SH-SY5Y (cell line): Measurements from ENCODE around the gene ITPR1.

ENCODE experiments used
- GATA2 ChIP-seq: IDR thresholded peaks from 2 replicates; pipeline ENCODE4 v1.6.1; 2011; ENCODE audit warnings: mild to moderate bottlenecking, low read depth, low read length
- GATA3 ChIP-seq: IDR thresholded peaks from 2 replicates; pipeline ENCODE4 v1.6.1; 2011; ENCODE audit warnings: low read depth, mild to moderate bottlenecking, low read length, moderate library complexity

ITPR1 gene

DNA sequence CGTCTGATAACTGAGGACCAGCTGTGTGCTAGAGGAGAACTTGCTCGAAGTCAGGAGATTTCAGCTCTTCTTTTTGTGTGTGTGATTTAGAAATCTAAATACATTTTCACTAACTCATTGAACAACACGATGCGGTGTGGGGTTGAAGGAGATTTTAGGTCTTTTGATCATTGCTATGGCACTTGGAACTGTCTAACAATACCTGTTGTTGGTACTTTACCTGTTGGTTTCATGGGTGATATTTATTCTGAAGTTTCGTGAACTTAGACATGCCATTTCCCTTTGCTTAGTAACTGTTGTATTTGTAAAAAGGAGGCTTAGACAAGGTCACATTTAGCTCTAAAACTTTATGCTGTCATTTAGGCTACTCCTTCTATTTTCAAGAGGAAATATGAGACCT, 99.9 kb downstream of the ITPR1 start:
- no peak for TF ChIP-seq GATA2

DNA sequence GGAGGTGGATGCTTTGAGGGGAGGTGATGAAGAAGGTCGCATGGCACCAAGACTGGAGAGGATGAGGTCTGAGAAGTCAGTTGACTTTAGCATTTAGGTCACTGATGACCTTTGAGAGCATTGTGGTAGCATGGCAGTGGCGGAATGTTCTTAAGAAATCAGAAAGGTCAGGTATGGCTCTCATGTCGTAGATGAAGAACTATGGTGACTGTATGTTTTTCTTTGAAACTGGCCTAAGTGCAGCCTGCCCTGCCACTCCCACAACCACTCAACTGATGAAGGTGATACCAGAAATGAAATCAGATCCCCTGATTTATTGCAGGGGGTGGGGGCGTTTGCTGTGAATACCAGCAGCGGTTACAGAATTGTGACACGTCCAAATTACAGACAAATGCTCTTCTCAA, 102.6 kb downstream of the ITPR1 start:
- no peak for TF ChIP-seq GATA3
- 0 out of 2 replicates have a peak, but pooled peaks have one; percentile 6 for TF ChIP-seq GATA2

DNA sequence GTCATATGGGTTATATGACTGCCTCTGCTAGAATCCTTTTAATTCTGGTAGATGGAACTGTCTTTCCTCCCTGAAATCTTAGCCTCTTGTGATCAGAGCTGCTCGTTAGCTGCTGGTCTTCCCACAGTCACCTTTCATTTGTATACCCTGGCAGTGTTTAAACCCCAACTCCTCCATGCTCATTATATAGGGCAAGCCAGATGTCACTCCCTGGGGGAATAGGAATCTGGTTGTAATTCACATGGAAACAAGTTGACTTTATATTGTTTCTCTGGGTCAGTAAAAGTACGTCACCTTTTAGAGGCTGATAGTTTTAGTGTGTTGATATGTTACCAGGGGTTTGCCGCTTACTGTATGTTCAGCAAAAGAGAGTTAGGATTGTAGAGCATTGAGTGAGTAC, 103.5 kb downstream of the ITPR1 start:
- TF ChIP-seq GATA2 (no peak), GATA3 (no peak)

DNA sequence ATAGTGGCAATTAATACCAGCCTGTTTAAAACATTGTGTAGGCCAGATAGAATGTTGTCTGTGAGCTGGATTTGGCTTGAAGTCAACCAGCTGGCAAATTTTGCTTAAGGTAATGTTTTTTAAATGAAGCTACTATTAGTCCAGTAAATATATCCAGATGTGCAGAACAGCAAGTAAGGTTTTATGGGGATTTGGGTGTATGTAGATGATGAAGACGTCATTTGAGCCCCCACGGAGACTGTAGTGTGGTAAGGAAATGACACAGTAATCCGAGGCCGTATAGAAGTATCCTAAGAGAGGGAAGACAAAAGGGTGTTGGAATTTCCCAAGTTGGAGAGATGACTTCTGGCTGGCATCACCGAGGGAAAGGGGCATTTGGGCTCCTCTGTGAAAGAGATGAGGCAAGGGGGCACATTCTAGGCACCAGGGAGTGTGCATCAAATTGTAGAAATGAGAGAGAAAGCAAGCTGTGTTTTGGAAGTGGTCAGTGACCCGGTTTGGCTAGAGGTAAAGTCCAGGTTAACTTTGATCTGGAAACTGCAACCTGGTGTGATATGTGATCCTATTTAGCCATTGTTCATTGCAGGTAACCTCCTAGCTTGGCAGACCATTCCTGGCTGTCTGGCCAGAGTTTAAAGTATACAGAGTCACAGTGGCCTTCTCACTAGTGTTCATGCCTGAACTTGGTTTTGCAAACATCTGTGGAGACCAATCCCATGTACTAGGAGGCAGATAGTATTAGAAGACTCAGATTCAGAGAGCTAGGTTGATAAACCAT, 104.2 kb downstream of the ITPR1 start:
- no peak for TF ChIP-seq GATA3

DNA sequence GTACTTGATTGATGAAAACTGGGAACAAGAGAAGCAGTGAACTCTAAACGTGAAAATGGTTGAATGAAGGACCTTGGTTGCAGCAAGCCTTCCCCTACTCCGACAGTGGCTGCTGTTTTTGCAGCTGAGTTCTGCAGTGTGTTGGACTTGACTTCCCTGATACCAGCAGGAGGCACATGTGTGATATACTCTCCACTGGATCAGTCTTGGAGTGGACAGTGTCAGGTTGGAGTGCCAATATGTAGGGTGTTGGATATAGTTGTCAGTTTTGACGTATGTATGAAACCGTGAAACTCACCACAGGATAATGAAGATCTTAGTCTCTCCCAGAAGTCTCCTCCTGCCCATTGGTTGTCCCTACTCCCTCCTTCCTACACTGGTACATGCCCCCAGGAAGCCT, 106.5 kb downstream of the ITPR1 start:
- no peak for TF ChIP-seq GATA2
- TF ChIP-seq GATA3: no peak

DNA sequence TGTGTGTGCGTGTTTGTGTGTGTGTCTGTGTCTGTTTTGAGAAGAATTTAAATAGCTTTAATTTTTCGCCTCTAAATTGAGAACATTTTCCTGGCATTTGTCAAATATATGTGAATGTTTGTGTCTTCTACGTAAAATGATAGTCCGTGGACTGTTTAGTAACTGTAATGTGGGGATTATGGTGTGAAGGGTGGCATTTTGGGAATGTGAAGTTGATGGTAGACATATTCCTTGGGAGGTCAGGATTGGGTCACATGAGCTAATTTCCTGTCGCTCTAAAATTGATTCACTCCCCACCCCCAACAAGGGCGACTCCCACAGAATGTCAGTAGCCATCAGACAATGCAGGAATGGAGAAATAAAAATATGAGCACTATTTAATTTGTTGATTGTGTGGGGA, 107.3 kb downstream of the ITPR1 start:
- TF ChIP-seq GATA3 (no peak), GATA2 (no peak)

DNA sequence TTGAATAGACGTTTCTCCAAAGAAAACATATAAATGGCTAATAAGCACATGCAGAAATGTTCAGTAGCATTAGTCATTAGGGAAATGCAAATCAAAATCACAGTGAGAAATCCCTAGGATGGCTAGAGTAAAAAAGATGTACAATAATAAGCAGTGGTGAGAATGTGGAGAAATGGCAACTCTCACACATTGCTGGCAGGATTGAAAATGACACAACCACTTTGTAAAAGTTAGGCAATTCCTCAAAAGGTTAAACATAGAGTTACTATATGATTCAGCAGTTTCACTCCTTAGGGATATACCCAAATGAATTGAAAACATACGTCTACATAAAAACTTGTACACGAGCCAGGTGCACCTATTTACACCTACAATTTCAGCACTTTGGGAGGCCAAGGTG, 108.7 kb downstream of the ITPR1 start:
- no peak for TF ChIP-seq GATA3
- TF ChIP-seq GATA2: no peak

DNA sequence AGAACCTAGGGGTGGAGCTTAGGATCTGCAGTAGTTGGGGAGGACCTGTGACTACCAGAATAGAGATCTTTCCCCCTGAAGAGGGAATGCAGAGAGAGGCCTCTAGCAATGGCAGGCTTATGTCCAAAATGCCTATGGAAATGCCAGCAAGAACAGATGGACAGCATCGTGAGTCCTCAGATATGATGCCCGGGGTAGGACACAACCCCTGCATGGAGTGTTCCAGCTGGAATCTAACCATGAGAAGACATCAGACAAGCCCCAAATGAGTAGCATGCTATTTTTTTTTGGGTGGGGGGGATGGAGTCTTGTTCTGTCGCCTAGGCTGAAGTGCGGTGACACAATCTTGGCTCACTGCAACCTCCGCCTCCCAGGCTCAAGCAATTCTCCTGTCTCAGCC, 111.5 kb downstream of the ITPR1 start:
- TF ChIP-seq GATA3 (no peak), GATA2 (no peak)

DNA sequence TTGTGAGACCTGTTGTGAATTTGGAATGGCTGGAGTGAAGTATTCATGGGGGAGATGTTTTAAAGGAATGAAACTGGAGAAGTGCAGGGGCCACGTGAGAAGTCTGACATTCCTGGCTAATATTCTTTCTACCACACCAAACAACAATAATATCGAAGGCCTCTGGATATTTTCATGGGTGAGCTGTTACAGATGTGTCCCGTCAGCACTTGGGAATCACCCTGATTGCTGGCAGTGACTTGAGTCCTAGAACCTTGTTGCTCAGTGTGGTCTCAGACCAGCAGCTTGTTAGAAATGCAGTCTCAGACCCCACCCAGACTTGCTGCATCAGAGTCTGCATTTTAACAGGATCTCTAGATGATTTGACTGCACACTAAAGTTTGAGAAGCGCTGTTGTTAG, 113.8 kb downstream of the ITPR1 start:
- TF ChIP-seq GATA3 (no peak), GATA2 (no peak)

DNA sequence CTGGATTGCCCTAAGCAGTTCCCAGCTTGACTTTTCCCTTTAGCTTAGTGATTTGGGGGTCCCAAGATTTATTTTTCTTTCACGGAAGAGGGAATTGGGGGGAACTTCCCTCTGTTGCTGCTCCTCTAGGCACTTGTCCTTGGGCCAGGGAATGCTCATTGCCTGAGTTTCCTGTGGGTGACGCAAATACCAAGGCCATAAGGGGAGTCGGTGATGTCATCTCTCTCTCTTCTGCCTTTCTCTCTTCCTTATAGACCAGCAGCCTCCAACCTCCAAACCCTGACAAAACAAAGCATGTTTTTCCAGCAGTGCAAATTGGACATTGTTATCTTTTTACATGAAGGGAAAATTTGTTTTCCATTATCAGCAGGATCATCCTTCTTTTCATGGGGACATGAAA, 120.2 kb downstream of the ITPR1 start:
- TF ChIP-seq GATA3 (no peak), GATA2 (no peak)

DNA sequence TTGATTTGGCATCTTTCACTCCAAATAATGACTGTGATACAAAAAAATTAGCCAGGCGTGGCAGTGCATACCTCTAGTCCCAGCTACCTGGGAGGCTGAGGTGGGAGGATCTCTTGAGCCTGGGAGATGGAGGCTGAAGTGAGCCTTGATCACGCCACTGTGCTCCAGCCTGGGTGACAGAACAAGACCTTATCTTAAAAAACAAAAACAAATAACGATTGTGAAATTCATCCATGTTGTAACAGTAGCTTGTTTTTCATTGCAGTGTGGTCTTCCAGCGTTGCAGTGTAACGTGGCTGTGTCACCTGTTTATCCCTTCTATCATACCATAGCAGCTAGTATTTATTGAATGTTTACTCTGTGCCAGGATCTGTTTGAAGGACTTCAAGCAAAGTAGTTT, 120.9 kb downstream of the ITPR1 start:
- TF ChIP-seq GATA3: no peak
- no peak for TF ChIP-seq GATA2

DNA sequence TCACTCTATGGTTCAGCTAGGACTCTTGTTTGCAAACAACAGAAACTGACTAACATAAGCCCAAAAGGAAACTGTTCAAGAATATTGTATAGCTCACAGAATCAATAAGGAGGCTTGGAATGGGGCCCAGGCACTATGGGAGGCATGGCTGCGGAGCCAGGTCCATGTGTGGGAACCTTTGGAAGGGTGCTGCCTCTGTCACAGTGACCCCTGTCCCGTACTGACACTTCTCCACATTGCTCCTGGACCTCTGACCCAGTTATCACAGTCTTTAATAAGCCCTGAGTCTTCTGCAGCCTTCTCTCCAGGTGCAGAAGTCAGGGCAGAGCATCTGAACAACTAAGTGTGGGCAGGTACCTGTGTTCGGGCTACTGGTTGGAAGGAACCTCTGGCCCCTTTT, 121.8 kb downstream of the ITPR1 start:
- TF ChIP-seq GATA2 (no peak), GATA3 (no peak)

DNA sequence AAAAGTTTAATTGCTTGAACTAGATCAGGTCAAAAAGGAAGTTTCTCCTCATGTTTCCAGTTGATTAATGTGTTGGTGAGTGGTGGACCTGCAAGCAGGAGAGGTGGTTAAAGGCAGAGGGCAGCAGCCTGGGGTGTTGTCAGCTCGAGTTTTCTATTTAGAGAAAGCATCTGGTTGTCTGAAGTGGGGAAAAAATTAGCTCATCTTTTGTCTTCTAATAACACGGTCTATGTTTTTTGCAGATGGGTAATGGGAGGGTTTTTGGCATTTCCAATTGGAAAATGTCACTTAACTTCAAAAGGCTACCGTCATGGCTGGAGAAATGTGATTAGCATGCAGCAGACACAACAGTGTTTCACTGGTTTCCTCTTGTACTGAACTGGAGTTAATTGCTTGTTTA, 122.6 kb downstream of the ITPR1 start:
- TF ChIP-seq GATA2: no peak
- no peak for TF ChIP-seq GATA3

DNA sequence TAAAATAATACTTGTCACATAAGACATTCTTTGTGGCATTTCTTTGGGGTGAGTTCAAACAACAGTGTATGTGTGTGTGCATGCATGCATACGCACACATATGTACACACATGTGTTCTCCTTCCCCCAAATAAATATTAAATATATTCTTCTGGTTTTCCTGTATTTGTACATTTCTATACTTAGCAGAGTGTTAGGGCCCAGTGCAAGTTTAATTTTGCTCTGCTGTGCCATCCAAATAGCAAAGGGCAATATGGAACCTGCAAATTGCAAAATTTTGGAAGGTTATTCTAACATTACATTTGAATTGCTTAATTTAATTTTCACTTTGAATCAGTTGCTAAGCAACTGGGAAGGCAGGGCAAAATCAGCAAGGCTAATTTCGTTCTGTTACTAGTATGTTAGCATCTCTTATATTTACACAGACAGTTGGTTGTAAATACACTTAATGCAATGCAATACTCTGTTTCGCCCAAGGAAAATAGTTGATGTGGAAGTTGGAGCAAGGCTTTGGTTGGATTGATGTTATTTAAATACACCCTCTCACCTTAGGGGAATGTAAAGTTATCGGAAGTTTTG, 130.4 kb downstream of the ITPR1 start:
- TF ChIP-seq GATA3 (no peak), GATA2 (no peak)

DNA sequence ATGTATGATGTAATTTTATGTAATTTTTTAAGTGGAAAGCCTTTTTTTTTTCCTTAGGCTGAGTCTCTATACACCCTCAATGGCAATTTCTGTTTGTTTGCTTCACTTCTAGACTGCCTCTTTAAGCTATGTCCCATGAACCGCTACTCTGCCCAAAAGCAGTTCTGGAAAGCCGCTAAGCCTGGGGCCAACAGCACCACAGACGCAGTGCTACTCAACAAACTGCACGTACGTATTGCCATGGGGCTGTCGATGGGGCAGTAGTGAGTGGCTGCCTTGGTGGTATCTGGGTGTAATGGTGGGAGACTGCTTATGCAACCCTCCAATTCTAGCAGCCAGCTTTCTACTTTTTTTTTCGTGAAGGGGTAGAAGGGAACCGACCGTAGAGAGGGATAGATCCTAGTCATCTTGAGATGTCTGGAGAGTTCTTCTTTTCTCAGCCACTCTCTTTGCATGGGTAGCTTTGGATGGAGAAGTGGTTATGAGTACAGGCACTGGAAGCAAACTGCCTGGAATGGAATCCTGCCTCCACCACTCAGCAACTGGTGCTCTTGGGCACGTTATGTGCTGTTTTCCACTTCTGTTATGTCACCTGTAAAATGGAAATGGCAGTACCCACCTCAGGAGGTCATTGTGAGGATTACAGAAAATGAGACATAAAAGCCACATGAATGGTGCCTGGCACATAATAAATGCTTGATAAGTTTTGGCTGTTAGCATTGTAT, 134.7 kb downstream of the ITPR1 start:
- TF ChIP-seq GATA2: no peak
- TF ChIP-seq GATA3: no peak
